Ovary (tissue), 9 donors: Measurements from ENCODE around the gene MAD1L1. TPM values are rescaled to one million over a fixed set of nuclear protein-coding genes. Genes with fewer than 3 reads are reported as not detected.

ENCODE experiments used
- DNase-seq, 5 donors: peaks; one replicate each; pipeline ENCODE4 v3.0.0-alpha.2; 2019 to 2020
- H3K27ac ChIP-seq, 2 donors: fragments of 200-600 bp; one replicate each; pipeline versions ENCODE4 v1.5.1 to v1.8.0; 2019 to 2022
- H3K27me3 ChIP-seq: fragments of 200-600 bp; one replicate; pipeline ENCODE4 v1.8.0; 2022
- H3K36me3 ChIP-seq: fragments of 200-600 bp; sonication (generic); one replicate; pipeline ENCODE4 v1.5.1; 2019
- H3K4me1 ChIP-seq: one replicate; pipeline ENCODE4 v1.8.1; 2013; ENCODE audit warnings: mild to moderate bottlenecking, moderate library complexity; ENCODE audit not compliant: insufficient read depth
- H3K4me3 ChIP-seq: fragments of 200-600 bp; sonication (generic); one replicate; pipeline ENCODE4 v1.5.1; 2017
- H3K9me3 ChIP-seq, 2 donors: fragments of 200-600 bp in 1 of 2; sonication (generic) in 1 of 2; one replicate each; pipeline versions ENCODE4 v1.5.1 to v1.8.1; 2013 to 2019; ENCODE audit warnings: mild to moderate bottlenecking in 1 of 2, moderate library complexity in 1 of 2
- EP300 ChIP-seq: sonication (generic); formaldehyde crosslinking; IDR thresholded peaks from one replicate; pipeline ENCODE4 v1.6.1; 2017; ENCODE audit warnings: antibody characterized with exemption
- POLR2A ChIP-seq: fragments of 450-650 bp; IDR thresholded peaks from one replicate; pipeline ENCODE4 v1.6.1; 2017; ENCODE audit warnings: antibody characterized with exemption, mild to moderate bottlenecking, moderate library complexity
- WGBS, 3 donors: extraction: QIAGEN DNeasy Blood & Tissue Kit in 1 of 3; methylation state at CpG; one replicate each; pipeline versions ENCODE4 v1.1.5 to v1.1.7; 2013 to 2017; 5-methylcytosine and 5-hydroxymethylcytosine counted together
- intact Hi-C, 4 donors: fragments of 100-400 bp; cut with DNase I; formaldehyde crosslinking; loops; one replicate each; pipeline versions ENCODE4 v1.11.0 to v1.15.1; 2022 to 2023
- polyA plus RNA-seq, 2 donors: library from polyadenylated mRNA; stranded (reverse); fragments of 200-250 nt in 1 of 2; fragments of 350-450 nt in 1 of 2; fragmentation: Illumina TruSeq in 1 of 2; extraction: RNeasy Lipid Tissue Mini Kit (QIAGEN cat#74804) in 1 of 2; gene quantifications; one replicate each; pipeline ENCODE4 v1.2.3, GENCODE V29; 2013 to 2014
- total RNA-seq, 7 donors: library from RNA; depleted of rRNA in 2 of 7; stranded (reverse); fragments of >200 nt in 2 of 7; fragmentation: NEBNext Ultra II Directional in 3 of 7; extraction: Animal tissue kit (Norgen Biotek cat#: 25700) in 3 of 7; gene quantifications; one replicate each; pipeline versions ENCODE4 v1.1.0 to v1.2.4, GENCODE V29; 2016 to 2023
- TF ChIP-seq, protein P1 (sequence below), 3 donors: fragments of 450-650 bp in 2 of 3; fragments of 200-600 bp in 1 of 3; IDR thresholded peaks; one replicate each; pipeline versions ENCODE4 v1.5.1 to v1.8.0; 2016 to 2022; ENCODE audit warnings: antibody characterized with exemption in 3 of 3, mild to moderate bottlenecking in 1 of 3
- donor health status: DM: no; HTN: no; CAD: no; lungs with moderate emphysema.
- donor health status: DM: no; HTN: no; CAD: no.
- donor health status: Bipolar disorder and iron deficiency.
- donor health status: DM: yes; HTN: yes; CAD: no.
- donor health status: DM: no; HTN: no; CAD: no.
- donor health status: DM: yes; HTN: yes; CAD: no.

Gene MAD1L1
- total and polyA plus RNA-seq, 9 donors, result 5.9 to 36.6 (median 22.8) TPM

DNA sequence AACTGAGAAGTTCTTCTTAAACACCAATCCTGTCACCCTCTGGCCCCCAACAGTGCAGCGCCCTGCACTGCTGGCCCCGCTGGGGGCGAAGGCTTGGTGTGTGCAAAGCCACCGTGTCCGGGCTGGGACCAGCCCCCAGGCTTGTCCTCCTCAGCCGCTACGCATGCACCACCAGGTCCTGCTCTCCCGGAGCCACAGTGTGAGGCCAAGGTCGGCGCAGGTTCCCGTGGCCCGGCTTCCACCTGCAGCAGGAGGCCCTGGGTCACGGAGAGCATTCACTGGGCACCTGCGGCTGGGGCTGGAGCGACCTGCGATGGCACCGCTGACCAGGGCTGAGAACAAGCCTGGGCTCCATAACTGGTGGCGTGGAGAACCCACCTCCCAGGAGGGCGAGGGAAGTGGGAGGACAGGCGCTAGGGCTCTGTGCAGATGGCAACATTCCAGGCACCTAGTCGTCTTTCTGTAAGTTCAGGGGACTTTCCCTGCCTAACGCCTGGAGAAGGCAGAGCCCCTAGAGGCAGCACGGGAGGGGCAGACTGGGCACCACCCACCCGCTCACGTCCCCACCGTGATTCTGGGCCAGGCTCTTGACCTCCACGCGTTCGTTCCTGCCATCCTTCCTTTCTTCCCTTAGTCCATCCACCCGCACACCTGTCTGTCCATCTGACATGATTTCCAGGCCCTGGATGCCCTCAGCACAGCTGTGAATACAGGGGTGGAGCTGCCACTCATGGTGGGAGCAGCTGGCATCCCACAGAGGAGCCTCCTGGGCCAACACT lies 291.1 kb downstream of the MAD1L1 start:
- H3K27ac ChIP-seq, result no peak overlapping the region
- intact Hi-C loops, result no loop called here
- no peak overlapping the region for H3K4me3 ChIP-seq
- no peaks in the 10 kb centered on the region for H3K27me3 ChIP-seq
- H3K9me3 ChIP-seq, result no peaks in the 10 kb centered on the region
- peak in 1 of 5 donors; percentile 19 for DNase-seq
- WGBS, 3 donors, result 88 to 91% (median 88%) methylated on average over 30 of the region's 30 CpGs
- TF ChIP-seq POLR2A (no peak), EP300 (no peak)
- TF ChIP-seq, protein P1, sequence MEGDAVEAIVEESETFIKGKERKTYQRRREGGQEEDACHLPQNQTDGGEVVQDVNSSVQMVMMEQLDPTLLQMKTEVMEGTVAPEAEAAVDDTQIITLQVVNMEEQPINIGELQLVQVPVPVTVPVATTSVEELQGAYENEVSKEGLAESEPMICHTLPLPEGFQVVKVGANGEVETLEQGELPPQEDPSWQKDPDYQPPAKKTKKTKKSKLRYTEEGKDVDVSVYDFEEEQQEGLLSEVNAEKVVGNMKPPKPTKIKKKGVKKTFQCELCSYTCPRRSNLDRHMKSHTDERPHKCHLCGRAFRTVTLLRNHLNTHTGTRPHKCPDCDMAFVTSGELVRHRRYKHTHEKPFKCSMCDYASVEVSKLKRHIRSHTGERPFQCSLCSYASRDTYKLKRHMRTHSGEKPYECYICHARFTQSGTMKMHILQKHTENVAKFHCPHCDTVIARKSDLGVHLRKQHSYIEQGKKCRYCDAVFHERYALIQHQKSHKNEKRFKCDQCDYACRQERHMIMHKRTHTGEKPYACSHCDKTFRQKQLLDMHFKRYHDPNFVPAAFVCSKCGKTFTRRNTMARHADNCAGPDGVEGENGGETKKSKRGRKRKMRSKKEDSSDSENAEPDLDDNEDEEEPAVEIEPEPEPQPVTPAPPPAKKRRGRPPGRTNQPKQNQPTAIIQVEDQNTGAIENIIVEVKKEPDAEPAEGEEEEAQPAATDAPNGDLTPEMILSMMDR (IDR thresholded peaks at IDR 0.05), result no peak
- H3K4me1 ChIP-seq, result peaks cover 9% of the 10 kb centered on the region
- H3K36me3 ChIP-seq, result no peaks in the 10 kb centered on the region

DNA sequence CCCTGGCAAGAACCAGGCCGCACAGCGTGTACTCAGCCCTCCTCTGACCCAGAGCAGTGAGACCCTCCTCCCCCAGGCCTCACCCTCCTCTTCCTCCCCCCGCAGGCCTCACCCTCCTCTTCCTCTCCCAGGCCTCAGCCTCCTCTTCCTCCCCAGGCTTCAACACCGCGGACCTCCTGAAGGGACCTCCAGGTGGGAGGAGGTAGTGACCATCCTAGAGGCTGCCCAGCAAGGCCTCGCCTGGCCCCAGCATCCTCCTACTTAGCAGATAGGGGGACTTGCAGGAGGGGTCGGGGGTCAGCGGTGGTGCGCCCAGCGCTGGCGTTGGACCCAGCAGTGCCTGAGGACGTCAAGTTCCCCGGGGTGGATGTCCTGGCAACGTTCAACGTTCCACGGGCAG lies 291.9 kb downstream of the MAD1L1 start:
- Histone ChIP-seq H3K36me3 (no peaks in the 10 kb centered on the region), H3K4me3 (no peak overlapping the region), H3K9me3 (no peaks in the 10 kb centered on the region), H3K4me1 (peaks cover 9% of the 10 kb centered on the region), H3K27ac (no peak overlapping the region), H3K27me3 (no peaks in the 10 kb centered on the region)
- 80 to 85% (median 81%) methylated on average over 16 of the region's 16 CpGs for WGBS, 3 donors
- DNase-seq, result peak in 1 of 5 donors; percentile 23
- TF ChIP-seq POLR2A, result no peak
- TF ChIP-seq, protein P1 (IDR thresholded peaks at IDR 0.05), result no peak
- TF ChIP-seq EP300, result no peak
- intact Hi-C loops, result no loop called here

DNA sequence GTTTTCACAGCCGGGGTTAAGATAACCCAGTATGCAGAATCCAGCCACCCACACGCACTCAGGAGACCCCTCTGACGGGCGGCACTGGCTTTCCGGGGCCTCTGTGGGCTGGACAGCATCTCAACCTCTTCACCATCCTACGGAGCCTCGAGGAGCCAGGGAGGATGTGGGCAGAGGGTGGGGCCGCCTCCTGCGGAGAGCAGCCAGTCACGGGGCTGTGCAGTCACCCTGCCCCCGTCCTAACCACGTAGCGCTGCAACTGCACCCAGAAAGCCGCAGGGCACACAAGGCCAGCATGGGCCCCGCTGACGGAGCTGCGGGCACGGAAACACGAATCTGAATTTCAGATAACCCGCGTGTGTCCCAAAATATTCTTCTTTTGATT lies 292.4 kb downstream of the MAD1L1 start:
- DNase-seq, result peak in 1 of 5 donors; percentile 26
- H3K4me3 ChIP-seq, result no peak overlapping the region
- 27 to 59% (median 49%) methylated on average over 21 of the region's 21 CpGs for WGBS, 3 donors
- no peaks in the 10 kb centered on the region for H3K36me3 ChIP-seq
- no peaks in the 10 kb centered on the region for H3K27me3 ChIP-seq
- TF ChIP-seq POLR2A (no peak), EP300 (no peak)
- TF ChIP-seq, protein P1 (IDR thresholded peaks at IDR 0.05), result no peak
- no peak overlapping the region for H3K27ac ChIP-seq
- intact Hi-C loops, result no loop called here
- peaks cover 9% of the 10 kb centered on the region for H3K4me1 ChIP-seq
- no peaks in the 10 kb centered on the region for H3K9me3 ChIP-seq

DNA sequence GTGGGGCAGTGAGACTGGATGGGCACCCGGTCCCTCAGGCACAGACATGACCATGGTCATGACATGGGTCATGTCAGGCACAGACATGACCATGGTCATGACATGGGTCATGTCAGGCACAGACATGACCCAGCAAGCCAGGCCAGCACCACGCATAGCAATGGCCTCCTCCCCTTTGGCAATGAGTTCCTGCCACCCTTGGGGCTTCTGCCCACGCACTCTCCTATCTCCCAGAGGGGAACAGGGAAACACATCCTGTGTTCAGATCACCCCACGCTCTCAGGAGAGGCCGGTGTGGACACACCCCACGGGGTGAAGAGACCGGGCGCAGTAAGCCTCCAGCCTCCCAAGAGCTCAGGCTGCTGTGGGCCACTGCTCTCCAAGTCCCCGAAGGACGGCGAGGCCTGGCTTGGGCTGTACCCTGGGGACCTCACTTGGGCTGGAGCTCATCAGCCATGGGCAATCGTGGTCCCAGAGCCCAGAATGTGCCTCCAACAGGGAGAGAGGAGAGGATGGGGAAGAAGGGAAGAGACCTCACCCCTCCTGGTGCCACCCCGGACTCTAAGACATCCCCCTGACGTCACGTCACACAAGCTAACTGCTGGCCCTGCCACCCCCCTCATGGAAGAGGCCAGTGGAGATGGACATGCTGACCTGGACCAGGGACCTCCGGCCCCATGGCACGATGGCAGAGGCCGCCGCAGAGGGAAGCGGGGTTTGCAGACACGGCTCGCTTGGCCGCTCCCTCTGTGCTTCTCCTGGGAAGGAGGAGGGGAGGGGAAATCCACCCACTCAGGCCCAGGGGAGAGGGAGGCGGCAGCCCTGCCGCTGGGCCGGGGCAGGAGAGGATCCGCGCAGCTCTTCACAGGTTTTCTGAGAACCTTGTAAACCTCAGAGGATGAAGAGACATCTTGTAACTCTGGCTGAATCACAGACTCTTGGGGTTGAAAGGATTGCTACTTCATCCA lies 293.0 kb downstream of the MAD1L1 start:
- TF ChIP-seq POLR2A (no peak), EP300 (no peak)
- TF ChIP-seq, protein P1 (IDR thresholded peaks at IDR 0.05), result no peak
- intact Hi-C loops, result no loop called here
- H3K9me3 ChIP-seq, result no peaks in the 10 kb centered on the region
- peak in 1 of 5 donors; percentile 23 for DNase-seq
- no peaks in the 10 kb centered on the region for H3K36me3 ChIP-seq
- H3K27me3 ChIP-seq, result no peaks in the 10 kb centered on the region
- WGBS, 3 donors, result 65 to 73% (median 69%) methylated on average over 27 to 28 of the region's 28 CpGs
- H3K27ac ChIP-seq, result no peak overlapping the region
- H3K4me3 ChIP-seq, result no peak overlapping the region
- peaks cover 9% of the 10 kb centered on the region for H3K4me1 ChIP-seq
